Activated gamma-delta T cell treated with Interleukin-2 at 50 U/mL for 16 hours (primary cell): ENCODE measurements around the gene DUS1L.

Source experiments
- DNase-seq: peaks from one replicate; pipeline ENCODE4 v3.0.0-alpha.2; 2020

DUS1L gene

DNA sequence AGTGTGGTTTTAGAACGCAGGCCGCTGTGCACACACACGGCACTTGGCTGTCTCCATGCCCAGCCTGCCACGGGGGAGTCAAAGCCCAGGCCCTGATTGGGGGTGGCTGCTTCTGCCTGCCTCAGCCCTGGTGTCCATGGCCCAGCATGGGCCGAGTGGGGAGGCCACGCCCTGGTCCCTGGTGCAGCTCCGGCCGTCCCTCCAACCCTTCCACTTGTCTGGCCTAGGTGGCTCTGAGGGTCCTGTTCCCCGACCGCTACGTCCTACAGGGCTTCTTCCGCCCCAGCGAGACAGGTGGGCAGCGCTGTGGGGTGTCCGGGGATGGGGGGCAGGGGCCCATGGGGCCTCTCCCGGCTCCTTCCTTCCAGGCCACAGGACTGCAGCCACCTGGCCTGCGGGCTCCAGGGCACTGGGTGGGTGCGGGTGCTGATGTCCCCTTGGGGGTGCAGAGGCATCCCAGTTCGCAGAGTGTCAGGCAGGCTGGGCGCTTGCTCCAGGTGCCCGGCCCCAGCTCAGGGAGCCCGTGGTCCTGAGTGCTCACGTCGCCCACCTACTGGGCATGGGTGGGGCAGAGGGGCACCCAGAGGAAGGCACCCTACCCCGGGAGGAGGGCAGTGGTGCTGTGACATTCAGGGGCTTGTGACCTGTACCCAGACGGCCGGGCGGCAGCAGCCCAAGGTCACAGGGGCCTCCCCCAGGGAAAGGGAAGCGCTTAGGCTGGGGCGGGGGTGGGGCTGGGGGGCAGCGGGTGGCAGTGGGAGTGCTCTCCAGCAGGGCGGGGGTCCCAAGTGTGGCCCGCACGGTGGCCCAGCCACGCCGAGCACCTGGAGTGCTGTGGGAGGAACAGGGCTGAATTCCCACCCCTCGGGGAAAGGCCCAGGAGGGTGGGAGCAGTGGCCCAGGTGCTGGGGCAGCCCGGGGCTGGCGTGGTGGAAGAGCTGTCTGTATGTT is 54.8 kb downstream of the DUS1L start:
- DNase-seq: no peak

DNA sequence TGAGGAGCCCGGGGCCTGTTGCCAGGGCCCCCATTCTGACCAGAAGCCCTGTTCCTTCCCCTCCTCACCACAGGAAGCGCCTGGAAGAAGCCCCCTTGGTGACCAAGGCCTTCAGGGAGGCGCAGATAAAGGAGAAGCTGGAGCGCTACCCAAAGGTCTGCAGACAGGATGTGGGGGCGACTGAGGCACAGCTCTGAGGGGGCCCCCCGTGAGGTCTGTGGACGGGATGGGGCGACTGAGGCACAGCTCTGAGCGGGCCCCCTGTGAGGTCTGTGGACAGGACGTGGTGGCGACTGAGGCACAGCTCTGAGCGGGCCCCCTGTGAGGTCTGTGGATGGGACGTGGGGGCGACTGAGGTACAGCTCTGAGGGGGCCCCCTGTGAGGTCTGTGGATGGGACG is 56.2 kb downstream of the DUS1L start:
- no peak for DNase-seq

DNA sequence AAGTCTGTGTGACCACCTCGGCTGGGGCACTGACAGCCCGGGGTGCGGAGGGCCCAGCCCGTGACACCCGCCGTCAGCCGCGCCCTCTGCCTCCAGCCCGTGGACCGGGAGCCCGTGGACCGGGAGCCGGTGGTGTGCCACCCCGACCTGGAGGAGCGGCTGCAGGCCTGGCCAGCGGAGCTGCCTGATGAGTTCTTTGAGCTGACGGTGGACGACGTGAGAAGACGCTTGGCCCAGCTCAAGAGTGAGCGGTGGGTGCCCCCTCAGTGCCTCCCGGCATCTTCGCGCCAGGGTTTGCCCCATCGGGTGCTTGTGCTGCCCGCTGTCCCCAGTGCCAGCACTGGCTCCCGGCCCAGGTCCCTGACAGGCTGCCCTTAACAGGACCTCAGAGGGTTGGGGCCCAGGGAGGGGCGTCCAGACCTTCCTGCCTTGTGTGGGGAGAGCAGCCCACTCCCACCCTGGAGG is 56.6 kb downstream of the DUS1L start:
- no peak for DNase-seq

DNA sequence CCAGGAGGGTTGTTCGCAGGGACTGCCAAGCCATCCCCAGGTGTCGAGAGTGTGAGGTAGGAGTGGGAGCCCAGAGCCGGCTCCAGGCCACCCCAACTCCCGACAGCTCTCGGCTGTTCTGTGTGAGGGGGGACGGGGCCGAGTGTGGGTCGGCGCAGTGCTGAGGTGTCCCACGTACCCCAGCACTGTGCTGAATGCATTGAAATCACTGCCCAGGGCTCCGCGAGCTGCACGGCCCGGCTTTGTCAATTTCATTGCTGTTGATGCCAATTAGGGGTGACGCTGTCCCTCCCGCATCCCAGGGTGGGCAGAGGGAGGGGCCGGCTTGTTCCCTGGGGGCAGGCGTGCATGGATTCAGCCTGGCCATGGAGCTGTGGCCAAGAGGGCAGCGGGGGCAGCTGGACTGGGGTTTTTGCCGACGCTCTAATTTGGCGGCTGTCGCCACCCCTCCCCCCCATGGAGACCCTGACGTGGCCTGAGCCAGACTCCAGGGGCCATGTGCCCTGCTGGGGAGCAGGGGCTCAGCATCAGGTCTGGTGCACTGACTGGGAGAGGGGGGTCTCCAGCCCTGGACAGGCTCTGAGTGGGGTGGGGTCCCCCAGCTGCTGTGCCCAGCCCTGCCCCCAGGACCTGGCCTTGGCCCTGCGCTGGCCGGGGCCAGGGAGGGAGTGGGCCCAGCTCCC is 57.2 kb downstream of the DUS1L start:
- DNase-seq: no peak
